ENCODE data around the gene PPT2. TPM values are rescaled to one million over a fixed set of nuclear protein-coding genes. Genes with fewer than 3 reads are reported as not detected.

The PPT2 gene
- total and polyA plus RNA-seq, 2 donors (not counting 3 experiments of a cell fraction or from before 2014, with no cell fraction given), result 27.2 to 47.3 TPM

GRCh38 chr6:32182555-32182981 is 28.6 kb downstream of the PPT2 start:
- no peak overlapping the region for H3K4me2 ChIP-seq (ENCODE audit: insufficient read depth, low read length)
- H3K9me3 ChIP-seq (replicated peaks; ENCODE audit: control insufficient read depth, insufficient read depth, low read length), result no peaks in the 10 kb centered on the region
- POLR2A ChIA-PET, result no interaction called here
- no peak overlapping the region for H3K4me3 ChIP-seq (replicated peaks in 1 of 3; ENCODE audit: insufficient read depth in 1 of 3, low read depth in 1 of 3, low read length in 3 of 3)
- H3K9ac ChIP-seq (replicated peaks; ENCODE audit: extremely low read depth, insufficient read depth, low read length), result no peak overlapping the region
- CTCF ChIA-PET, result interaction anchor here (1.0 to 1.7 kb wide), 2 partner anchors 13 to 64 kb away, joined by 3 to 5 read pairs; no protein-coding TSS in a partner anchor
- H3K79me2 ChIP-seq (ENCODE audit: control insufficient read depth, insufficient read depth, low read length), result peaks cover 6% of the 10 kb centered on the region
- no peak overlapping the region for H2AFZ ChIP-seq (ENCODE audit: low read depth, low read length)
- intact Hi-C loops (cut with micrococcal nuclease) (no loop called here), dilution Hi-C loops (cut with MboI; ENCODE audit: extremely low pct_ligation_motif_present, low sequenced_read_pairs) (no loop called here)
- DNase-seq (ENCODE audit: low read depth, low spot score) (no peak), FAIRE-seq (no peak)
- H3K4me1 ChIP-seq (ENCODE audit: control insufficient read depth, extremely low read depth, insufficient read depth, low read length), result peaks cover 17% of the 10 kb centered on the region
- no peaks in the 10 kb centered on the region for H3K27me3 ChIP-seq (ENCODE audit: control insufficient read depth in 2 of 2, insufficient read depth in 2 of 2, low read length in 2 of 2)
- no peaks in the 10 kb centered on the region for H3K9me1 ChIP-seq (replicated peaks; ENCODE audit: control insufficient read depth, extremely low read depth, insufficient read depth, low read length)
- H3K27ac ChIP-seq (ENCODE audit: insufficient read depth, low read depth, low read length), result no peak overlapping the region
- BruUV-seq (replicated peaks), result no TSS peak
- no peaks in the 10 kb centered on the region for H4K20me1 ChIP-seq (replicated peaks; ENCODE audit: control insufficient read depth, extremely low read depth, insufficient read depth, low read length)
- TF ChIP-seq MYC (IDR thresholded peaks at IDR 0.05; ENCODE audit: low read depth, low read length), result no peak
- TF ChIP-seq FOS (IDR thresholded peaks at IDR 0.05; ENCODE audit: borderline replicate concordance, insufficient read depth, low read length), result no peak
- no peak for TF ChIP-seq CTCF (IDR thresholded peaks at IDR 0.05; ENCODE audit: extremely low read depth in 1 of 2, insufficient read depth in 1 of 2, low read depth in 1 of 2, low read length in 2 of 2)
- no peak for TF ChIP-seq JUN (IDR thresholded peaks at IDR 0.05; ENCODE audit: borderline replicate concordance, insufficient read depth, insufficient read length, low read depth)
- TF ChIP-seq POLR2A (IDR thresholded peaks at IDR 0.05; ENCODE audit: low read depth, low read length), result no peak
- TF ChIP-seq MAX (IDR thresholded peaks at IDR 0.05; ENCODE audit: insufficient read depth, insufficient read length), result no peak
- TF ChIP-seq GATA2 (IDR thresholded peaks at IDR 0.05; ENCODE audit: insufficient read depth, insufficient read length, low read depth, low read length), result no peak
- TF ChIP-seq POLR2AphosphoS5 (IDR thresholded peaks at IDR 0.05; ENCODE audit: insufficient read depth, low read depth, low read length), result no peak
- no peak for TF ChIP-seq EZH2 (IDR thresholded peaks at IDR 0.05; ENCODE audit: borderline replicate concordance, low read depth, low read length, severe bottlenecking)
- peaks cover 3 to 31% of the 10 kb centered on the region in 2 experiments for H3K36me3 ChIP-seq (ENCODE audit: control insufficient read depth in 2 of 2, extremely low read depth in 1 of 2, insufficient read depth in 2 of 2, low read length in 2 of 2)

Measured in endothelial cell of umbilical vein (primary cell).